Naive thymus-derived CD4-positive, alpha-beta T cell (primary cell): ENCODE results near the gene NPHP1. TPM values are rescaled to one million over a fixed set of nuclear protein-coding genes. Genes with fewer than 3 reads are reported as not detected.
"Not testable (repeated sequence)": the region's sequence is repeated elsewhere in the genome, so short reads cannot be mapped to it uniquely, and the experiment has no call there.

ENCODE experiments used
- ATAC-seq: fragments of 150-1000 bp; cut with Tn5 transposase; 2 replicates; pipeline ENCODE4 v1.10.0; 2021; ENCODE audit warnings: mild to moderate bottlenecking, moderate library complexity
- CTCF ChIA-PET: fragments of 350-600 bp; sonication (Branson Sonifier 250); formaldehyde crosslinking; loops from one replicate; lab custom pipeline; 2021; ENCODE audit warnings: antibody characterized with exemption; lab: Charles Lee
- POLR2A ChIA-PET: fragments of 350-600 bp; sonication (Branson Sonifier 250); formaldehyde crosslinking; loops from one replicate; lab custom pipeline; 2021; ENCODE audit warnings: antibody characterized with exemption, inconsistent platforms; lab: Charles Lee
- DNase-seq, 9 donors: peaks; one replicate each; pipeline versions ENCODE4 v3.0.0 to v3.0.0-alpha.2; 2020 to 2022; ENCODE audit warnings: mixed read lengths in 1 of 9
- H3K27ac ChIP-seq: one replicate; pipeline ENCODE4 v1.7.0; 2013; ENCODE audit warnings: mild to moderate bottlenecking, low read depth, low read length, moderate library complexity
- H3K27me3 ChIP-seq, 2 donors: one replicate each; pipeline ENCODE4 v1.7.0; 2013; ENCODE audit warnings: low read length in 2 of 2, mild to moderate bottlenecking in 2 of 2, moderate library complexity in 2 of 2; ENCODE audit not compliant: control insufficient read depth in 2 of 2, insufficient read depth in 2 of 2
- H3K36me3 ChIP-seq, 3 experiments: 1 replicate in 2 of 3; 2 replicates in 1 of 3; pipeline ENCODE4 v1.7.0; 2013; ENCODE audit warnings: low read length in 3 of 3, mild to moderate bottlenecking in 3 of 3, moderate library complexity in 1 of 3; ENCODE audit not compliant: insufficient read depth in 3 of 3, control insufficient read depth in 2 of 3
- H3K4me1 ChIP-seq, 2 donors: one replicate each; pipeline ENCODE4 v1.7.0; 2013; ENCODE audit warnings: low read length in 2 of 2, mild to moderate bottlenecking in 2 of 2, moderate library complexity in 1 of 2; ENCODE audit not compliant: control insufficient read depth in 2 of 2, insufficient read depth in 2 of 2
- H3K4me3 ChIP-seq: 2 replicates; pipeline ENCODE4 v1.7.0; 2013; ENCODE audit warnings: mild to moderate bottlenecking, low read length
- H3K9me3 ChIP-seq, 3 experiments: 1 replicate in 2 of 3; 2 replicates in 1 of 3; pipeline ENCODE4 v1.7.0; 2013; ENCODE audit warnings: low read length in 3 of 3; ENCODE audit not compliant: control insufficient read depth in 2 of 3
- H3K27ac Mint-ChIP-seq, 9 donors: one replicate each; pipeline ENCODE4 v1.8.0; 2020 to 2022; ENCODE audit warnings: mixed read lengths in 9 of 9, mild to moderate bottlenecking in 8 of 9, moderate library complexity in 5 of 9, inconsistent platforms in 2 of 9
- H3K27me3 Mint-ChIP-seq, 5 donors: one replicate each; pipeline ENCODE4 v1.8.0; 2021 to 2022; ENCODE audit warnings: mixed read lengths in 5 of 5, mild to moderate bottlenecking in 1 of 5
- H3K36me3 Mint-ChIP-seq, 5 donors: one replicate each; pipeline ENCODE4 v1.8.0; 2020 to 2022; ENCODE audit warnings: mixed read lengths in 5 of 5, mild to moderate bottlenecking in 3 of 5, inconsistent platforms in 1 of 5
- H3K4me1 Mint-ChIP-seq, 7 donors: one replicate each; pipeline ENCODE4 v1.8.0; 2020 to 2022; ENCODE audit warnings: mixed read lengths in 7 of 7, mild to moderate bottlenecking in 3 of 7, inconsistent platforms in 1 of 7
- H3K4me3 Mint-ChIP-seq, 10 donors: one replicate each; pipeline ENCODE4 v1.8.0; 2020 to 2022; ENCODE audit warnings: mild to moderate bottlenecking in 10 of 10, mixed read lengths in 10 of 10, moderate library complexity in 6 of 10, inconsistent platforms in 2 of 10
- H3K9me3 Mint-ChIP-seq, 11 donors: one replicate each; pipeline ENCODE4 v1.8.0; 2020 to 2022; ENCODE audit warnings: mixed read lengths in 11 of 11, mild to moderate bottlenecking in 4 of 11, inconsistent platforms in 1 of 11, moderate library complexity in 1 of 11
- intact Hi-C, 2 donors: fragments of 100-400 bp; cut with micrococcal nuclease; formaldehyde crosslinking; loops; one replicate each; pipeline ENCODE4 v1.15.1; 2023
- polyA plus RNA-seq, 2 donors: library from polyadenylated mRNA; unstranded; fragments of 300-500 nt; fragmentation: Illumina TruSeq; gene quantifications; one replicate each; pipeline ENCODE4 v1.2.3, GENCODE V29; 2021
- total RNA-seq, 6 experiments: library from RNA in 5 of 6; stranded (reverse) in 5 of 6; gene quantifications; 1 replicate in 5 of 6; 2 replicates in 1 of 6; pipeline ENCODE4 v1.2.3 and lab custom pipeline; 2021 to 2026

The NPHP1 gene
- total and polyA plus RNA-seq, 7 experiments from 2014 or later, result 0.11 to 0.64 (median 0.47) TPM; not detected in 1

DNA sequence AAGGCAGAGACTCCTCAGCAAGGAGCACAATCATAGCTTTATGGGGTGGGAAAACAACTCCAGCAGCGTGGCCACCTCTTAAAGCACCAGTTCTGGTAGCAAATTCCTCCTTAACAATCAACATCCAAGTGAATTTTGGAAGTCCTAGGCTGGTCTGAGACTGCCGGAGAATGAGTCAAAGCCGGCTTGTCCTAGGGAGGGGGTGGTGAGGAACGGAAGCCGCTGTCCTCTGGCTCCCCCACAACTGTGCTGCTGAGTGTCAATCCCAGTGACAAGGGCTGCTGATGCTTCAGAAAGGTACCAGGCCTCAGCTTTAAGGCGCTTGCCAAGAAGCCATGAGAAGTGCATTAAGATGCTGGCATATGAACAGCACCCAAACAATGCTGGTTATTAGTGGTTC is 110.9 kb downstream of the NPHP1 start:
- H3K4me3 ChIP-seq, H3K27ac Mint-ChIP-seq, H3K27ac ChIP-seq, intact Hi-C loops, ATAC-seq, CTCF ChIA-PET, POLR2A ChIA-PET, H3K36me3 ChIP-seq, H3K4me1 ChIP-seq, H3K9me3 Mint-ChIP-seq, H3K4me1 Mint-ChIP-seq, H3K9me3 ChIP-seq, H3K36me3 Mint-ChIP-seq, H3K4me3 Mint-ChIP-seq, H3K27me3 ChIP-seq, DNase-seq: not testable (repeated sequence)
- peaks cover 4 to 19% (median 10%) of the 10 kb centered on the region in 5 donors for H3K27me3 Mint-ChIP-seq

DNA sequence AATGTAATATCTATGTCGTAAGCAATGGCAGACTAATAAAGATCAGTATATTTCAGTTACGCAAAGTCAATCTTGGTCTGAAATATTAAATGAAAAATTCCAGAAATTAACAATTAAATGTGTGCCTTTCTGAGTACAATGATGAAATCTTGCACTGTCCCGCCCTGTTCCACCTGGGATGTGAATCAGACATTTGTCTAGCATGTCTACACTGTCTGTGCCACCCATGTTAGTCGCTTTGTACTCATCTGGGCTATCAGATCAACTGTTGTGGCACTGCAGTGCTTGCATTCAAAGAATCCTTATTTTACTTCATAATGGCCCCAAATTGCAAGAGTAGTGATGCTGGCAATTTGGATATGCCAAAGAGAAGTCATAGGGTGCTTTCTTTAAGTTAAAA is 114.6 kb downstream of the NPHP1 start:
- H3K36me3 Mint-ChIP-seq, H3K9me3 ChIP-seq, DNase-seq, POLR2A ChIA-PET, H3K9me3 Mint-ChIP-seq, H3K36me3 ChIP-seq, H3K4me1 Mint-ChIP-seq, intact Hi-C loops, H3K4me3 ChIP-seq, H3K4me3 Mint-ChIP-seq, H3K27ac ChIP-seq, H3K27ac Mint-ChIP-seq, H3K4me1 ChIP-seq, ATAC-seq, CTCF ChIA-PET, H3K27me3 Mint-ChIP-seq, H3K27me3 ChIP-seq: not testable (repeated sequence)

DNA sequence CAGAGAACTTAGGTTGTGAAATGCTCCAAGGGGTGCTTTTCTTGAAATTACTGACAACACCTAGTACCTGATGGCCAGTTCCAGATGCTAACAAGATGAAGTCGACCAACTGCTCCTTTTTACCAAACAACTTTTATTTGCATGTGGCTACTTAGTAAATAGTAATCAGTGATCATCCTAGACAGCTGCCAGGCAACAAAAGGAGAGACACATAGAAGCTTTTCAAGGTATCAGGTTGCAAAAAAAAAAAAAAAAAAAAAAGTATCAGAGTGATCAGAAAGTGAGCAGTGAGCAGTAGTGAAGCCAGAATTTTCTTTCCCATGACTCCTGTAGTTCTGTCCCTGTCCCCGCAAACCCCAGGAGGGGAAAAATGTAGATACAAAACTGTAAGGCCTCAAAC is 121.1 kb downstream of the NPHP1 start:
- H3K4me3 Mint-ChIP-seq, H3K4me3 ChIP-seq, DNase-seq, H3K27me3 ChIP-seq, H3K36me3 ChIP-seq, POLR2A ChIA-PET, H3K9me3 Mint-ChIP-seq, ATAC-seq, H3K9me3 ChIP-seq, CTCF ChIA-PET, H3K36me3 Mint-ChIP-seq, H3K27me3 Mint-ChIP-seq, H3K4me1 Mint-ChIP-seq, intact Hi-C loops, H3K4me1 ChIP-seq, H3K27ac ChIP-seq, H3K27ac Mint-ChIP-seq: not testable (repeated sequence)

DNA sequence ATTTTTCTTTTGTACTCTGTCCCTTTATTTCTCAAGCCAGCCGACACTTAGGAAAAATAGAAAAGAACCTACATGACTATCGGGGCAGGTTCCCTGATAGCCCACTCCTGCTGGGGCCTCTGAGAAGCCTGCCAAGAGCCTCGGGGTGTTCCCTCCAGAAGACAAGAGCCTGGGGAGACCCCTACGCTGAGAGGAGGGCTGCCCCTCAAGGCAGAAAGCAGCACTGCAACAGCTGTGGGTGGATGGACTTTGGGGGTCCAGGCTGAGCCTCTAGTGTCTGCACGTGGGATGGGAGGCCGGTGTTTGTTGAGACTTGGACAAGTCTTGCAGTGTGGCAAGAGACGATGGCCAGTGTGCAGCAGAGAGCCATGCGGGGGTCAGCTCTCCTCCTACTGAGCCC is 121.7 kb downstream of the NPHP1 start:
- H3K36me3 Mint-ChIP-seq, H3K27me3 ChIP-seq, CTCF ChIA-PET, H3K27me3 Mint-ChIP-seq, H3K36me3 ChIP-seq, ATAC-seq, DNase-seq, H3K9me3 ChIP-seq, H3K27ac ChIP-seq, POLR2A ChIA-PET, H3K27ac Mint-ChIP-seq, intact Hi-C loops, H3K4me1 ChIP-seq, H3K4me1 Mint-ChIP-seq, H3K4me3 Mint-ChIP-seq, H3K9me3 Mint-ChIP-seq, H3K4me3 ChIP-seq: not testable (repeated sequence)

DNA sequence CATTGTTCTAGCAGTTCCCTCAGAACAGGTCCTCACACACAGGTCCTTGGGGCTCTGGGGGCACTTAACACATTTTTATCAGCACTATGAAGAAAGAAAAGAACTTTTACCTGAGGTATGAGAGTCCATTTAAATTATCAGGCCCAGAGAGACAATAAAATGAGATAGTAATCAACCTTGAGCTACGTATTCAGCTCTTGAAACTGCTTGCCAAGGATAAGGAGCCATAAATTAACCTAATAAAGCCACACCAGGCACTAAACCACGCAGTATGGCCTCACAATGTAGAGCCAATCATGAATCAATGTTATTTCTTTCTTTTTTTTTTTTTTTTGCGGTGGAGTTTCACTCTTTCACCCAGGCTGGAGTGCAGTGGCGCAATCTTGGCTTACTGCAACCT is 126.7 kb downstream of the NPHP1 start:
- H3K36me3 ChIP-seq, DNase-seq, H3K27me3 ChIP-seq, H3K36me3 Mint-ChIP-seq, POLR2A ChIA-PET, H3K4me3 Mint-ChIP-seq, ATAC-seq, H3K27me3 Mint-ChIP-seq, H3K27ac ChIP-seq, H3K9me3 Mint-ChIP-seq, H3K4me3 ChIP-seq, H3K4me1 Mint-ChIP-seq, H3K9me3 ChIP-seq, H3K27ac Mint-ChIP-seq, CTCF ChIA-PET, H3K4me1 ChIP-seq, intact Hi-C loops: not testable (repeated sequence)

DNA sequence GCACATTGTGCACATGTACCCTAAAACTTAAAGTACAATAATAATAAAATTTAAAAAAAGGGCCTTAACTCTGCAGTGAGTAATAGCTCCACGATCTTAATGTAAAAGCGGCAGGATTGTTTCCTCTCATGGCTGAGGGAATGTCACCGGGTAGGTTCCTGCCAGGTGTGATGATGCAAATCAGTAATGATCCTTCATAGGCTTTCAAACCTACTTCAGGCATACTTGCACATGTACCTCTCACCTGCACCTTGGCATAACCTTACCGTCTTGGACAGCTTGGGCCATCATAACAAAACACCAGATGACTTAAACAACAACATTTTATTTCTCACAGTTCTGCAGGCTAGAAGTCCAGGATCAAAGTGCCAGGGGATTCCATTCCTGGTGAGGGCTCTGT is 128.9 kb downstream of the NPHP1 start:
- H3K27me3 Mint-ChIP-seq, H3K4me3 ChIP-seq, intact Hi-C loops, DNase-seq, H3K27ac ChIP-seq, CTCF ChIA-PET, POLR2A ChIA-PET, H3K27me3 ChIP-seq, H3K4me3 Mint-ChIP-seq, H3K36me3 Mint-ChIP-seq, H3K36me3 ChIP-seq, ATAC-seq, H3K27ac Mint-ChIP-seq, H3K4me1 Mint-ChIP-seq, H3K4me1 ChIP-seq, H3K9me3 Mint-ChIP-seq, H3K9me3 ChIP-seq: not testable (repeated sequence)
